GM12878 (cell line): ENCODE results near the gene CRB2. TPM values are rescaled to one million over a fixed set of nuclear protein-coding genes. Genes with fewer than 3 reads are reported as not detected.

ENCODE experiments used
- ATAC-seq: fragments of 200-7000 bp; cut with Tn5 transposase; 3 replicates; pipeline ENCODE4 v1.9.1; 2020; ENCODE audit warnings: mild to moderate bottlenecking, moderate library complexity
- BruUV-seq: library from RNA; stranded (reverse); fragments of 400-500 nt; replicated peaks from 2 replicates; lab custom pipeline; 2021; lab: Mats Ljungman, UMichigan
- CTCF ChIA-PET: fragments of 300-600 bp; sonication (Branson Sonifier 250); formaldehyde crosslinking; extraction: SDS; loops from one replicate; lab custom pipeline; 2021; ENCODE audit warnings: inconsistent platforms; lab: Yijun Ruan, JAX
- POLR2A ChIA-PET: fragments of 350-600 bp; formaldehyde crosslinking; extraction: SDS; loops from one replicate; lab custom pipeline; 2021; ENCODE audit warnings: inconsistent platforms; lab: Charles Lee
- RAD21 ChIA-PET: fragments of 300-600 bp; sonication (Branson Sonifier 250); formaldehyde crosslinking; loops from one replicate; lab custom pipeline; 2023; ENCODE audit warnings: antibody characterized with exemption; ENCODE audit not compliant: unreplicated experiment; lab: Charles Lee
- SMC1A ChIA-PET: fragments of 300-600 bp; sonication (Branson Sonifier 250); formaldehyde crosslinking; loops from one replicate; lab custom pipeline; 2023; ENCODE audit not compliant: unreplicated experiment, uncharacterized antibody; lab: Charles Lee
- DNase-seq: peaks from one replicate; pipeline ENCODE4 v3.0.0-alpha.2; 2011; ENCODE audit warnings: low read depth, low spot score
- FAIRE-seq: peaks from 3 replicates; lab custom pipeline; 2011; peaks lifted over from hg19 to GRCh38; lab: Jason Lieb, UNC
- H2AFZ ChIP-seq: 2 replicates; pipeline ENCODE4 v1.6.0; 2011; ENCODE audit warnings: low read depth, low read length, control low read depth; ENCODE audit not compliant: control insufficient read depth
- H3K27ac ChIP-seq: 2 replicates; pipeline ENCODE4 v1.5.1; 2011; ENCODE audit warnings: control low read depth; ENCODE audit not compliant: control insufficient read depth, insufficient read depth
- H3K27me3 ChIP-seq, 2 experiments: replicated peaks in 1 of 2; 2 replicates each; pipeline versions ENCODE4 v1.6.0 to v1.6.1; 2011; ENCODE audit warnings: low read length in 1 of 2; ENCODE audit not compliant: control insufficient read depth in 2 of 2, insufficient read depth in 2 of 2
- H3K36me3 ChIP-seq, 2 experiments: 2 replicates each; pipeline ENCODE4 v1.5.1; 2011; ENCODE audit warnings: low read length in 1 of 2; ENCODE audit not compliant: control insufficient read depth in 2 of 2, insufficient read depth in 2 of 2
- H3K4me1 ChIP-seq: 2 replicates; pipeline ENCODE4 v1.6.1; 2011; ENCODE audit warnings: mild to moderate bottlenecking, low read length, moderate library complexity, mixed read lengths; ENCODE audit not compliant: control insufficient read depth, insufficient read depth
- H3K4me2 ChIP-seq: 2 replicates; pipeline ENCODE4 v1.6.0; 2011; ENCODE audit warnings: control low read depth; ENCODE audit not compliant: control insufficient read depth, insufficient read depth
- H3K4me3 ChIP-seq: fragments of 200-600 bp; sonication (generic); 2 replicates; pipeline ENCODE4 v1.5.1; 2016
- H3K79me2 ChIP-seq: 2 replicates; pipeline ENCODE4 v1.6.0; 2011; ENCODE audit warnings: low read length; ENCODE audit not compliant: control insufficient read depth, insufficient read depth
- H3K9ac ChIP-seq: 2 replicates; pipeline ENCODE4 v1.8.0; 2011; ENCODE audit warnings: low read length, control low read depth, mixed read lengths; ENCODE audit not compliant: control insufficient read depth, insufficient read depth
- H3K9me3 ChIP-seq: replicated peaks from 3 replicates; pipeline ENCODE4 v1.5.1; 2011; ENCODE audit warnings: mild to moderate bottlenecking, low read length; ENCODE audit not compliant: control insufficient read depth, insufficient read depth
- H4K20me1 ChIP-seq: 2 replicates; pipeline ENCODE4 v1.6.0; 2011; ENCODE audit not compliant: control insufficient read depth, insufficient read depth
- ATF7 ChIP-seq: fragments of 450-650 bp; IDR thresholded peaks from 2 replicates; pipeline ENCODE4 v1.6.1; 2016; ENCODE audit warnings: low read depth, mild to moderate bottlenecking
- BCLAF1 ChIP-seq: fragments of 450-650 bp; IDR thresholded peaks from 2 replicates; pipeline ENCODE4 v1.6.1; 2017; ENCODE audit warnings: antibody characterized with exemption, mild to moderate bottlenecking, moderate library complexity
- BHLHE40 ChIP-seq, 2 experiments: fragments of 450-650 bp in 1 of 2; IDR thresholded peaks; 2 replicates each; pipeline ENCODE4 v1.6.1; 2011 to 2017; ENCODE audit warnings: low read depth in 2 of 2, borderline replicate concordance in 1 of 2, improper control_type of control experiment in 1 of 2, low read length in 1 of 2, mild to moderate bottlenecking in 1 of 2
- EZH2 ChIP-seq: IDR thresholded peaks from 2 replicates; pipeline ENCODE4 v1.6.1; 2012; ENCODE audit warnings: low read depth, mild to moderate bottlenecking, control low read depth, inconsistent platforms, low read length, borderline replicate concordance; ENCODE audit not compliant: control insufficient read depth
- KLF5 ChIP-seq: fragments of 450-650 bp; IDR thresholded peaks from 2 replicates; pipeline ENCODE4 v1.6.1; 2014; ENCODE audit warnings: mild to moderate bottlenecking; ENCODE audit not compliant: partially characterized antibody
- NR2C2 ChIP-seq: IDR thresholded peaks from 2 replicates; pipeline ENCODE4 v1.6.1; 2011; ENCODE audit warnings: borderline replicate concordance, low read depth; ENCODE audit not compliant: control insufficient read depth, insufficient read length
- RUNX3 ChIP-seq: IDR thresholded peaks from 2 replicates; pipeline ENCODE4 v1.6.1; 2012; ENCODE audit warnings: low read length, inconsistent platforms
- TBL1XR1 ChIP-seq: IDR thresholded peaks from 2 replicates; pipeline ENCODE4 v1.6.1; 2012; ENCODE audit warnings: low read depth, low read length, improper control_type of control experiment
- WGBS: methylation state at CpG from one replicate; pipeline ENCODE4 v1.1.6; 2016; ENCODE audit warnings: low lambda C conversion rate; ENCODE audit not compliant: insufficient replicate concordance, insufficient coverage; ENCODE audit errors: missing lambda C conversion rate; 5-methylcytosine and 5-hydroxymethylcytosine counted together
- in situ Hi-C: fragments of 300-500 bp; cut with MboI; formaldehyde crosslinking; loops from 9 replicates; pipeline ENCODE4 v1.14.3; 2018; ENCODE audit warnings: mixed read lengths
- intact Hi-C: fragments of 100-400 bp; cut with micrococcal nuclease; formaldehyde crosslinking; loops from one replicate; pipeline ENCODE4 v1.14.2; 2022; ENCODE audit not compliant: unreplicated experiment
- polyA plus RNA-seq, 11 experiments: library from polyadenylated mRNA; depleted of rRNA in 4 of 11; unstranded in 6 of 11; stranded (reverse) in 5 of 11; fragments of >200 nt; fragmentation: Nextera tagmentation in 4 of 11; fragmentation: Illumina TruSeq in 1 of 11; extraction: Ambion mirVana in 4 of 11; extraction: Trizol in 1 of 11; gene quantifications; 1 replicate in 1 of 11; 2 replicates in 10 of 11; pipeline versions ENCODE4 v1.2.1 to v1.2.3, GENCODE V29; 2011 to 2016; ENCODE audit warnings: inconsistent platforms in 2 of 11, missing spikeins in 2 of 11, low read depth in 1 of 11
- total RNA-seq, 4 experiments: library from RNA; depleted of rRNA in 3 of 4; stranded (reverse); fragments of >200 nt in 3 of 4; fragmentation: Illumina TruSeq in 1 of 4; extraction: Trizol in 1 of 4; gene quantifications; 2 replicates each; pipeline versions ENCODE4 v1.2.1 to v1.2.3, GENCODE V29; 2013 to 2021

The CRB2 gene
- total and polyA plus RNA-seq, 10 of the 15 experiments (the other 5 are each of a cell fraction or from before 2014, with no cell fraction given): 0.01 to 0.80 (median 0.23) TPM; not detected in 3

GRCh38 chr9:123349033-123349432, 7.0 kb upstream of the CRB2 start:
- peaks cover 23% of the 10 kb centered on the region for H3K4me1 ChIP-seq
- H3K79me2 ChIP-seq: no peaks in the 10 kb centered on the region

More at GRCh38 chr9:123349033-123349432, 7.0 kb upstream of the CRB2 start:
- Histone ChIP-seq H3K9me3 (no peaks in the 10 kb centered on the region), H3K27me3 (no peaks in the 10 kb centered on the region; a peak in 1 of 4 replicates), H2AFZ (no peak overlapping the region), H3K36me3 (no peaks in the 10 kb centered on the region), H3K27ac (no peak overlapping the region), H3K4me3 (no peak overlapping the region), H3K4me2 (no peak overlapping the region), H3K9ac (no peak overlapping the region), H4K20me1 (no peaks in the 10 kb centered on the region)
- no peak for DNase-seq
- intact Hi-C loops: loop anchor here (10.0 kb wide), 2 partner anchors 444 to 514 kb away; partner anchors contain the start of gene RC3H2
- in situ Hi-C loops: no loop called here
- ChIA-PET RAD21 (interaction anchor here (0.7 to 3.4 kb wide), 25 partner anchors 9 to 850 kb away, joined by 3 to 47 read pairs (median 5); no protein-coding TSS in a partner anchor), CTCF (interaction anchor here (0.6 to 4.4 kb wide), 45 partner anchors 10 to 538 kb away, joined by 3 to 115 read pairs (median 7); partner anchors contain the start of genes RABGAP1 and STRBP), POLR2A (interaction anchor here (0.5 to 0.6 kb wide), 2 partner anchors 62 to 261 kb away, joined by 3 to 4 read pairs; no protein-coding TSS in a partner anchor), SMC1A (interaction anchor here (0.6 to 3.6 kb wide), 39 partner anchors 10 to 1250 kb away, joined by 3 to 52 read pairs (median 4); partner anchors contain the start of gene STRBP)
- 33% methylated on average over 3 of the region's 3 CpGs for WGBS
- BruUV-seq: no TSS peak
- ATAC-seq: no peak
- no peak for FAIRE-seq
- TF ChIP-seq NR2C2 (no peak), RUNX3 (no peak), BCLAF1 (no peak), BHLHE40 (IDR thresholded peaks at IDR 0.05; ENCODE audit: borderline replicate concordance in 1 of 2, low read depth in 2 of 2, low read length in 1 of 2) (no peak), ATF7 (no peak), TBL1XR1 (no peak), KLF5 (no peak), EZH2 (no peak)
- TF ChIP-seq, all 136 proteins: peak for 0
